Measurements from ENCODE around the gene CARMIL1. TPM values are rescaled to one million over a fixed set of nuclear protein-coding genes. Genes with fewer than 3 reads are reported as not detected.
"Not testable (repeated sequence)": the region's sequence is repeated elsewhere in the genome, so short reads cannot be mapped to it uniquely, and the experiment has no call there.

The CARMIL1 gene
- total RNA-seq, 1 donor from 2014 or later = 20.8 TPM

DNA sequence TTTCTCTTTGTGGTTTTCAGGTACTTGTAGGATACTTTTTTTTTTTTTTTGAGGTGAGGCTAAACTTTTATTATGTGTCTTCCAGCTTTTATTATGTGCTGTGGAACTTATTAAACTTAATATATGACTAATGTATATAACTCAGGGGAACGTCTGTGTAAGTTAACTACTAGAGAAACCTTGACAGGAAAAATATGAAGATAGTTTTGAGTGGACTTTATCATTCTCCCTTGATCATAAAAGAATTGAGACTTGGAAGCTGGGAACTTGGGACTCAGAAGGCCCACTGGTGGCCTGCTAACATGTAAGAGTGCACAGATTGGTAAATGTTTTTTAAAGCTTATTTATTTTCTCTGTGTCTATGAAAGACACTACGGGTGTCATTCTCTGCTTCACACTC, 73.1 kb downstream of the CARMIL1 start:
- ATAC-seq (no peak), DNase-seq (ENCODE audit: low spot score) (no peak)
- intact Hi-C loops (cut with DNase I) = no loop called here

GRCh38 chr6:25354078-25354932, 75.1 kb downstream of the CARMIL1 start:
- intact Hi-C loops (cut with DNase I) = no loop called here
- ATAC-seq (peak; percentile 51), DNase-seq (ENCODE audit: low spot score) (no peak)

- intact Hi-C loops (cut with DNase I) = no loop called here
- no peak for DNase-seq (ENCODE audit: low spot score)
Observed at GRCh38 chr6:25359191-25359861, 80.2 kb downstream of the CARMIL1 start.

GRCh38 chr6:25359891-25360290, 80.7 kb downstream of the CARMIL1 start:
- ATAC-seq (no peak), DNase-seq (ENCODE audit: low spot score) (no peak)
- intact Hi-C loops (cut with DNase I) = loop anchor here (1.0 kb wide), 1 partner anchor 19 kb away; no protein-coding TSS in a partner anchor

More at GRCh38 chr6:25359191-25359861, 80.2 kb downstream of the CARMIL1 start:
- ATAC-seq = peak; percentile 86

- DNase-seq (ENCODE audit: low spot score) (no peak), ATAC-seq (no peak)
- intact Hi-C loops (cut with DNase I) = loop anchor here (1.0 kb wide), 1 partner anchor 19 kb away; no protein-coding TSS in a partner anchor
Observed at GRCh38 chr6:25360621-25361020, 81.4 kb downstream of the CARMIL1 start.

- ATAC-seq (no peak), DNase-seq (ENCODE audit: low spot score) (no peak)
- intact Hi-C loops (cut with DNase I) = no loop called here
Observed at GRCh38 chr6:25363427-25363826, 84.3 kb downstream of the CARMIL1 start.

- ATAC-seq (no peak), DNase-seq (ENCODE audit: low spot score) (no peak)
- intact Hi-C loops (cut with DNase I) = no loop called here
Observed at GRCh38 chr6:25365154-25365553, 86.0 kb downstream of the CARMIL1 start.

DNA sequence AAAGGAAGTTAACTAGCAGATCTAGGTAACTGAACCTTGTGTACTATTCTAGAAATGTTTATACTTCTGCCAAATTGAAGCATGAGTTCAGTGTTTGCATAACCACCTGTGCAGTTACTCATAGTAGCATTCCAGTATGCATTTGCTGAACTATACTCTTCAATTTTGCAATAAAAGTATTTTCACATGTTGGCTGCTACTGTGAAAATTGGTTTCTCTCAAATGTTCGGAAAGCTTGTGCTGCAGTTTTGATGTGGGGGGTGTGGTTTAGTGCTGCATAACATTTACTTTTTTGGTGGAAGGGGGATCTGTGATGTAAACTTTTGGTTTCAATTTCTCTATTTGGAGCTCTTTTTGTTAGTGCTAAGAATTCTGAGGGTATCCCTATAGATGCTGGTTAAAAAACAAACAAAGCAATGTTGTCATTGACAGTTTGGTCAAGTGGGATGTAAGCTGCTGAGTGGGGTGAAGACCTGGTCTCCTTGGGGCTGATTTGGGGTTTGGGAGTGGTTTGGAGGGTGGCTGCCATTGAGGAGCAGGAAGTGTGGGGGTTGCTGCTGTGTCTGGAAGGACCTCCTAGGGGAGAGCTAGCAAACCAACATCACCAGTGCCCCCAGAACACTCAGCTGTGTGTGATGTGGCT, 87.8 kb downstream of the CARMIL1 start:
- DNase-seq (ENCODE audit: low spot score) (no peak), ATAC-seq (no peak)
- intact Hi-C loops (cut with DNase I) = no loop called here

DNA sequence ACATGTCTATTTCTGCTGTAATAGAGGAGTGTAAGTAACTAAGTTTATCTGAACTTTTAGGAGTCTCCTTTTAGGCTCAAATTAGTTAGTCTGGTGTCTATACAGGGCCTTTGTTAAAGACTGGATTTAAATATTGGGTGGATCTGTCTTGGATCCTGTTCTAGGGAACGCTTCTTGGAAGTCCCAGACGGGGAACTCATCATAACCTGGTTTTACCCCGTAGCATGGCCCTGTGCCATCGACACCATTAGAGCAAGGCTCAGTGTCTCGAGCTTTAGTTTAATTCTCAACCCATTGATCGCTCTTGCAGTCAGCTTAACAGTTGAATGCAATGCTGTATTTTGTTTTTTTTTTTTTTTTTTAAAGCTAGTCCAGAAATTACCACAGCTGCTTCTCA, 89.9 kb downstream of the CARMIL1 start:
- ATAC-seq (peak; percentile 83), DNase-seq (ENCODE audit: low spot score) (no peak)
- intact Hi-C loops (cut with DNase I) = no loop called here

DNA sequence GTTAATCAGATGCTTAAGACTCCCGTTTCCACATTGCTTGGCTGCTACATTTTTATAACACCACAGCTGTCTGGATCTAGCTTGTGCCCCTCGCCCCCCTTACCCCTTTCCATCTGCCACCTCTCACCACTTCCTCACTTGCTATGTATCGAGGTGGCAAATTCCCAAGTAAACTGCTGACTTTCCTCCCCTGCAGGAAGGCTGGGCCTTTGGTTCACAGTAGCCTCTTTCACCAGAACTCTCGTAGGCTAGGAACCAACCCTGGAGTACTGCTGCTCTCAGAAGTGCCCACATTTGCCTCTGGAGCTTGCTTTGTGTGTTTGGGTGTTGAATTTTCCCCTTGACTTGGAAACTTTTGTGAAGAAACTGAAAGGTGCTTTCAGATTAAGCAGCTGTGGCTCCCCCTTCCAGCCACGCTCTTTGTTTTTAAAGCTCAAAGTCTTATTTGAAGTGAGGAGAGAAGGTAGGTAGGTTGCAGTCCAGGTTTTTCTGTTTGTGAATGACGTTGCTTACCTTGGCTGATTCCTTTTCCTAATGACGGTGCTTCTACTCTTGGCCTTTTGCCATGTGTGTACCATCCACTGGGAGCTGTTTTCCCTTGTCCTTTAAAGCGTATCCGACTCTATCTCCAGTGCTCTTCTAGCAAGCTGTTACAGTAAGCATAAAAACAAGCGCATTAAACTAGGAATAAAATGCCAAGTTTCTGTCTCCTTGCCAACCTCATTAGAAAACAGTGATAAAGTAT, 90.4 kb downstream of the CARMIL1 start:
- ATAC-seq (peak; percentile 75), DNase-seq (ENCODE audit: low spot score) (no peak)
- intact Hi-C loops (cut with DNase I) = no loop called here

- DNase-seq (ENCODE audit: low spot score) (no peak), ATAC-seq (no peak)
- intact Hi-C loops (cut with DNase I) = no loop called here
Observed at GRCh38 chr6:25370178-25371036, 91.2 kb downstream of the CARMIL1 start.

DNA sequence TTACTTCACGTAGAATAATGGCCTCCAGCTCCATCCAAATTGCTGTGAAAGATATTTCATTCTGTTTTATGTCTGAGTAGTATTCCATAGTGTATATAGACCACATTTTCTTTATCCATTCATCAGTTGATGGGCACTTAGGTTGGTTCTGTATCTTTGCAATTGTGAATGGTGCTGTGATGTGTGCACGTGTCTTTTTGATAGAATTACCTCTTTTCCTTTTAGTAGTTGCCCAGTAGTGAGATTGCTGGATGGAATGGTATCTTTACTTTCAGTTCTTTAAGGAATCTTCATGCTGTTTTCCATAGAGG, 91.8 kb downstream of the CARMIL1 start:
- DNase-seq (ENCODE audit: low spot score) (no peak), ATAC-seq (no peak)
- intact Hi-C loops (cut with DNase I) = no loop called here

- ATAC-seq (no peak), DNase-seq (ENCODE audit: low spot score) (no peak)
- intact Hi-C loops (cut with DNase I) = no loop called here
Observed at GRCh38 chr6:25375125-25375524, 96.0 kb downstream of the CARMIL1 start.

DNA sequence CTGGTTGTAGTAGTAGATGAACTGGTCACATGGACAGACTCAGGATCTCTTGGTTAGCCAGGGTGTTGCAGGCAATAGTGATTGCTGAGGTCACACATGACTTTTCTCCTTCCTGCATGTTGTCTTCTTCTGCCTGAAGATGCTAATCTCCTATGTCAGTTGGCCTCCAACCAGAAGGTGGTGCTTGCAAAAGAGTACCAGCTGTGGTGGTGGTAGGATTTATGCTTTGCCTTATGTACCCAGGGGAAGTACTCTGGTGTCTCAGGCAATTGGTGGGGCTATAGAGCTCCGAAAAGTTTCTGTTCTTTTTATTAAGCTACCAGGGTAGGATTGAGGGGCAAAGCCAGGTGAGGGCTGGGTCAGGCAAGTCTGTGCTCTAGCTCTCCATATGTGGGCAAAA, 98.5 kb downstream of the CARMIL1 start:
- ATAC-seq = no peak
- intact Hi-C loops (cut with DNase I) = no loop called here
- DNase-seq (ENCODE audit: low spot score) = no peak

- ATAC-seq (no peak), DNase-seq (ENCODE audit: low spot score) (no peak)
- intact Hi-C loops (cut with DNase I) = no loop called here
Observed at GRCh38 chr6:25381077-25381476, 101.9 kb downstream of the CARMIL1 start.

GRCh38 chr6:25382476-25382875, 103.3 kb downstream of the CARMIL1 start:
- DNase-seq (ENCODE audit: low spot score); intact Hi-C loops (cut with DNase I); ATAC-seq: not testable (repeated sequence)

GRCh38 chr6:25384234-25384633, 105.1 kb downstream of the CARMIL1 start:
- ATAC-seq (no peak), DNase-seq (ENCODE audit: low spot score) (no peak)
- intact Hi-C loops (cut with DNase I) = no loop called here

DNA sequence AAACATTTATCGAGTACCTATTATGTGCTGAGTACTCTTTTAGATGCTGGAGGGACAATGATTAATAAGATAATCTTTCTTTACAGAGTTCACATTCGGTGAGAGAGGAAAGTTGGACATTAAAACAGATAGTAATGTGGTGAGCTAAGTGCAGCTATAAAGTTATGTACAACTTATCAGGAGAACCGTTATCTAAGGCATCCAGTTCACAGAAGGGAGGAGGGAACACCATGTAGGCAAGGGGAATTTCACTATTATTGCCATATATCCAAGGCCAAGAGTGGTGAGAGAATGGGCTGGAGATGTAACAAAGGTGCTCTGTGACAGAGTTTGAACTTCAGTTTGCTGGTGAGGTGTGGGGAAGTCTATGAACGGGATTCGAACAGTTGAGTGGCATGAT, 105.8 kb downstream of the CARMIL1 start:
- no peak for ATAC-seq
- DNase-seq (ENCODE audit: low spot score) = no peak
- intact Hi-C loops (cut with DNase I) = no loop called here

Data from sciatic nerve (tissue), 2 donors.